Memory B cell (primary cell): Measurements from ENCODE around the gene PARVB.

Experiments
- ATAC-seq: fragments of 150-1000 bp; cut with Tn5 transposase; 2 replicates; pipeline ENCODE4 v1.10.0; 2021; ENCODE audit warnings: low read depth, mild to moderate bottlenecking, moderate library complexity
- DNase-seq, 2 donors: peaks; one replicate each; pipeline ENCODE4 v3.0.0; 2022; ENCODE audit warnings: low spot score in 2 of 2
- H3K27ac Mint-ChIP-seq: one replicate; pipeline ENCODE4 v1.8.0; 2022; ENCODE audit warnings: mild to moderate bottlenecking, moderate library complexity, mixed read lengths
- H3K27me3 Mint-ChIP-seq: one replicate; pipeline ENCODE4 v1.8.0; 2022; ENCODE audit warnings: mixed read lengths
- H3K36me3 Mint-ChIP-seq: one replicate; pipeline ENCODE4 v1.8.0; 2022; ENCODE audit warnings: mild to moderate bottlenecking, mixed read lengths
- H3K4me1 Mint-ChIP-seq: one replicate; pipeline ENCODE4 v1.8.0; 2022; ENCODE audit warnings: mixed read lengths
- H3K4me3 Mint-ChIP-seq: one replicate; pipeline ENCODE4 v1.8.0; 2022; ENCODE audit warnings: mild to moderate bottlenecking, moderate library complexity, mixed read lengths
- H3K9me3 Mint-ChIP-seq: one replicate; pipeline ENCODE4 v1.8.0; 2022; ENCODE audit warnings: mixed read lengths

PARVB gene, protein sequence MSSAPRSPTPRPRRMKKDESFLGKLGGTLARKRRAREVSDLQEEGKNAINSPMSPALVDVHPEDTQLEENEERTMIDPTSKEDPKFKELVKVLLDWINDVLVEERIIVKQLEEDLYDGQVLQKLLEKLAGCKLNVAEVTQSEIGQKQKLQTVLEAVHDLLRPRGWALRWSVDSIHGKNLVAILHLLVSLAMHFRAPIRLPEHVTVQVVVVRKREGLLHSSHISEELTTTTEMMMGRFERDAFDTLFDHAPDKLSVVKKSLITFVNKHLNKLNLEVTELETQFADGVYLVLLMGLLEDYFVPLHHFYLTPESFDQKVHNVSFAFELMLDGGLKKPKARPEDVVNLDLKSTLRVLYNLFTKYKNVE

DNA sequence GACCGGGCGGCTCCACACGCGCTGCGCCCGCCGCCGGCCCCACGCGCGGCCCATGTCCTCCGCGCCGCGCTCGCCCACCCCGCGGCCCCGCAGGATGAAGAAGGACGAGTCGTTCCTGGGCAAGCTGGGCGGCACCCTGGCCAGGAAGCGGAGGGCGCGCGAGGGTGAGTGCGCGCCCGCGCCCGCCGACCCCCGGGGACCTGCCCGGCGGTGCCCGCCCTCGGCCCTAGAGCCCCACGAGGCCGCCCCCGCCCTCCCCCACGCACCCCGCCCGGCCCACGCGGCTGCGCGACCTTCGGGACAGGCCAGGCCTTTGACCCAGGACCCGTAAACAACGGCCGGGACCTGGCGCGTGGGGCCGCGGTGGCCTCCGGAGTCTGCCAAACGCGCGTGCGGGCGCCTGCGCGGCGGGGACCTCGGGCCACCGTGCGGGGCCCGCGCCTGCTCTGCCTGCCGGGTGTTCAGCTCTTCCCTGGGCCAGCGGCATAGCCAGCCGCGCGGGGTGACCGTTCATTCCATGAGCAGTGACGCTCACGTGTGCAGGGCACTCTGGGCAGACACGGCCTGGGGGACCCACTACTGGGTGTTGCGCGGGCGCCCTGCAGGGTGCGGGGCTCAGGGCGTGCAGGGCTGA lies at the start of gene PARVB:
Gene PARVB, plus strand, starts transcription at position 15 of the 634 bp plus-strand sequence. Its CDS starts 38 bp downstream, at position 53.
- H3K36me3 Mint-ChIP-seq, result no peaks in the 10 kb centered on the region
- peaks cover 49% of the 10 kb centered on the region for H3K4me1 Mint-ChIP-seq
- no peaks in the 10 kb centered on the region for H3K9me3 Mint-ChIP-seq
- ATAC-seq, result peak; percentile 1
- peak within 1 kb of the TSS; percentile 99 for H3K27ac Mint-ChIP-seq
- H3K4me3 Mint-ChIP-seq, result peak within 1 kb of the TSS; percentile 92
- H3K27me3 Mint-ChIP-seq, result no peaks in the 10 kb centered on the region
- DNase-seq, result peak; percentile 30 to 63

DNA sequence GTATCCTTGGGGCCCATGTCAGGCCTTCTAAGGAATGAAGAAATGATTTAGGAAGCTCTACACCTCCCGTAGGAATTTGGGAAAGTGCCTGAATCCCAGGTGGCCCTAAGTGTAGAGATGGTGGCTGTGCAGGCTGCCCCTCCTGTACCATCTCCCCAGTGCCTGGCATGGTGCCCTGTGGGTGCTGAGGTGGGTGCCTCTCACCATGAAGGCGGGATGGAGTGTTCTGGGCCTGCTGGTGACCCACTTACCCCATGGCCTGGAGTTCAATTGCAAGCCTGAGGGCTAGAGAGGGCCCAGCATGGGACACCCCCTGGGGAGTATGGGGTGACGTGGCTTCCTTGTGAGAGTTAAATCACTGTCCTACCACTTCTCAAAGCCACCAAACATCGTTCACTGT lies 49.1 kb upstream of the PARVB start:
- no peaks in the 10 kb centered on the region for H3K27me3 Mint-ChIP-seq
- DNase-seq, result no peak
- no peak overlapping the region for H3K4me3 Mint-ChIP-seq
- no peaks in the 10 kb centered on the region for H3K4me1 Mint-ChIP-seq
- H3K27ac Mint-ChIP-seq, result no peak overlapping the region
- peaks cover 35% of the 10 kb centered on the region for H3K36me3 Mint-ChIP-seq
- H3K9me3 Mint-ChIP-seq, result no peaks in the 10 kb centered on the region
- ATAC-seq, result no peak

DNA sequence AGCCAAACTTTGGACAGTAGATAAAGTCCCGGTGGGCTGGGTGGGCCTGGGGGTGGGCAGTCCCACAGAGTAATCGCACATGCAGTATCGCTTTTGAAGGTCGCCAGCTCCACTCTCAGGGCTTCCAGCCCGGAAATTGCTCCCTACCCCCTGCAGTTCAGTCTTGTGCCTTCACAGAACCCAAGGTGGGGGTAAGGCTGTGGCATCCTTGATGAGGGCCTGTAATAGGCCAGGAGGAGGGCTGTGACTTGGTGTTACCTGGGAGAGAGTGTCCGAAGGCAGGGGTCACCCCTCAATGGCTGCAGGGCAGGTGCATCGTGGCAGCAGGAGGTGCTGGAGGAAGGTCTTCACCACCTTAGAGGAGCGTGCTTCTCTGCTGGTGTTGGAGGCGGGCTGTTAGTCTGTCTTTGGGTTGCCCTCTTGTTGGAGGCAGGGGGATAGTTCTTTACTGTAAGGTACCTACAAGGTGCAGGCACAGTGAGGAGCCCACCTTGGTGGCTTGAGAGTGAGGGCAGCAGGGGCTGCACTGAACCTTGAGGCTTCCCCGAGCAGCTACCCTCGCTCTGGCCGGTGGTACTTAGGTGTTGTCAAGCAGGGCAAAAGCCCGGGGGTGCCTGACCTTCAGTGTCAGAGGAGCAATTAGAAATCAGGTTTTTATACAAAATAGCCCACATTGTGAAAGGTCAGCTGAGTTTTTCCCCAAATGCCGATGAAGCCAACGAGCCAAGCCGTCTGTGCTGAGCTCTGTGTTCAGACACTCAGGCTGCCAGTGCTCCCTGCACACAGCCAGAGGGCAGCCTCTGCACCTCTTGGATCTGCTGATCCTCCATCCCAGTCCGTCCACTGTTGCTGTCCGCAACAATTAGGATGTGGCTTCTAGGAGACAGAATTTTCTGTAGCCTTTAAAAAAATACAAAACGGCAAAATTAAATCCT lies 47.0 kb upstream of the PARVB start:
- DNase-seq (no peak), ATAC-seq (no peak)
- peaks cover 37% of the 10 kb centered on the region for H3K36me3 Mint-ChIP-seq
- no peaks in the 10 kb centered on the region for H3K27me3 Mint-ChIP-seq
- no peak overlapping the region for H3K27ac Mint-ChIP-seq
- H3K4me3 Mint-ChIP-seq, result no peak overlapping the region
- H3K4me1 Mint-ChIP-seq, result no peaks in the 10 kb centered on the region
- H3K9me3 Mint-ChIP-seq, result no peaks in the 10 kb centered on the region

DNA sequence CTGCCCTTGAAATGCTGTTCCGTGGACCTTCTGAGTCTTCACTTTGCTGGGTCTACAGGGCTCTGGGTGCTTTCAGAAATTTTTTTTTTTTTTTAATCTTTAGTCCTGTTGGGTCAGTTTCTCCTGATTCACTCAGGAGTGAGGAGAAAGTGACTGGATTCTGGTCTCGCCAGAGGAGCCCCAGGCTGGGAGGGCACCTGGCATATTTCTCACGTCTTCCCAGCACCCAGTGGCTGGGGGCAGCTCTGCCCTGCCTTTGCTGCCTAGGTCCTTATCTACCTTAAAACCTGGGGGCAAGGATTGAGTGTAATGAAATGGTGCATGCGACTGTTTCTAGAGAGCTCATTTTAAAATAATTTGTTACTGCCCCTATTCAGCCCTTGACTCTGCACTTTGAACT lies 45.5 kb upstream of the PARVB start:
- no peak for ATAC-seq
- Mint-ChIP-seq H3K4me3 (no peak overlapping the region), H3K27me3 (no peaks in the 10 kb centered on the region), H3K9me3 (no peaks in the 10 kb centered on the region), H3K4me1 (no peaks in the 10 kb centered on the region), H3K27ac (no peak overlapping the region), H3K36me3 (peaks cover 38% of the 10 kb centered on the region)
- no peak for DNase-seq

DNA sequence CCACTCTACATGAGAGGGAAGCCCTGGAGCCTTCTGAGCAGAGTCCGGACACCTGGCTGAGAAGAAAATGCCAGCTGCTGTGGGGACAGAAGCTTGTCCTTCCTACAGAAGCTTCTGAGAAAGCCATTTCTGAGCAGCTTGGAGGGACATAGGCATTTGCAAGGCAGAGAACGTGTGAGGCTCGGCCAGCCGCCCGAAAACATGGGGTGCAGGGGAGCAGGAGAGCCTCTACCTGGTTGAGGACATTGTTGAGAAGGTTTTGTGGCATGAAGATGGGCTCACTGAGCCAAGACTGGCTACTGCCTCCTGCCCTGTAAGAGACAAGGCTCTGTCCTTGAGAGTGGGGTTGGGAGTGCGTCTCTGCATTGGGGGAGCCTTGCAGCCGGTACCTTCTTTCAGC lies 43.5 kb upstream of the PARVB start:
- DNase-seq, result no peak
- Mint-ChIP-seq H3K27ac (no peak overlapping the region), H3K4me3 (no peak overlapping the region), H3K27me3 (no peaks in the 10 kb centered on the region), H3K36me3 (peaks cover 39% of the 10 kb centered on the region), H3K9me3 (no peaks in the 10 kb centered on the region), H3K4me1 (no peaks in the 10 kb centered on the region)
- ATAC-seq, result no peak

DNA sequence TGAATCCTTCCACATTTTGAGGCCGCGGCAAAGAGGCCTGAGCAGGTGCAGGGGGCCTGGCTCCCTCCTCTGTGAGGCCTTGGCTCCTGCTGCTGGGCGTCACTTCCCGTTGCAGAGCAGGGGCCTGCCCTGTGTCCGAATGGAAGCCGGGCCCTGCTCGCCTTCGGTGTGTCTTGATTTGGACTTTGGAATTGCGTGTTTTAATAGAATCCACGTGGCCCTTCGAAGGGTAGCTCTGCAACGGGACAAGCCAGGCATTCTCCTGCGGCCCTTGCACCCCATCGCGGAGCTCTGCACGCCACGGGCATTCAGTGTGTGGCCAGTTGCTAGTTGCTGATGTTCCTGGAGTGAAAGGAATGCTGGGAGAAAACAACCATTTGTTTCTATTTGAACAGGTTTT lies 43.1 kb upstream of the PARVB start:
- H3K4me1 Mint-ChIP-seq, result no peaks in the 10 kb centered on the region
- peaks cover 35% of the 10 kb centered on the region for H3K36me3 Mint-ChIP-seq
- no peak overlapping the region for H3K4me3 Mint-ChIP-seq
- H3K9me3 Mint-ChIP-seq, result no peaks in the 10 kb centered on the region
- no peak overlapping the region for H3K27ac Mint-ChIP-seq
- ATAC-seq, result no peak
- no peak for DNase-seq
- no peaks in the 10 kb centered on the region for H3K27me3 Mint-ChIP-seq

DNA sequence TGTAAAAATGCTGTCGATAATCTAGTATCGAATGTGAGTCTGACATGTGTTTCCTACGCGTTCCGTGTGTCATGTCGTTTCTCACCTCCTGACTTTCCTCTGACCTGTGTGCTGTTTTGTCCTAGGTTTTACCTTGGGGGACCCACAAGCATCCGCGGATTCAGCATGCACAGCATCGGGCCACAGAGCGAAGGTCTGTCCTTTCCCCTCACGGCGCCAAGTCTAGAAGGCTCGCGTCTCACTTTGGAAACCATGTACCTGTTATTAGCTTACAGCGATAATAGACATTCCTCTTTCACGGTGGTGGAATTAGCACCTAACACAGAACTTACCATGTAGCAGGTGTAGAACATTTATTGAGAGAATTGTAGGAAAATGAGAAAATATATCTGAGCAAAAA lies 40.3 kb upstream of the PARVB start:
- H3K4me3 Mint-ChIP-seq, result no peak overlapping the region
- H3K36me3 Mint-ChIP-seq, result peaks cover 34% of the 10 kb centered on the region
- no peaks in the 10 kb centered on the region for H3K9me3 Mint-ChIP-seq
- H3K27me3 Mint-ChIP-seq, result no peaks in the 10 kb centered on the region
- DNase-seq (no peak), ATAC-seq (no peak)
- H3K4me1 Mint-ChIP-seq, result peaks cover 2% of the 10 kb centered on the region
- H3K27ac Mint-ChIP-seq, result no peak overlapping the region

DNA sequence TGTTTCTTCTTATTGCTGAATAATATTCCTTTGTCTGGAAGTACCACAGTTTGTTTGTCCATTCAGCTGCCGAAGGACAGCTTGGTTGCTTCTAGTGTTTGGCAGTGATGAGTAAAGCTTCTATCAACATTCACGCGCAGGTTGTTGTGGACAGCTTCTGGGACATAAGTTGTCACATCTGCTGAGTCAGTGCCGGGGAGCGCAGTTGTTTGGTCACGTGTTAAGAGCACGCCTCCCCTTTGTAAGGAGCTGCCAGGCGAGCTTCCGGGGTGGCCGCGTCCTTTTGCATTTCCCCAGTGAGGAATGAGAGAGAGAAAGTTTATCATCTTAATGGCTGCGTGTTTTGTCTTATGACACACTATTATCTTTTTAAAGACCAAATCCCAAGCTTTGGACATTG lies 38.6 kb upstream of the PARVB start:
- peaks cover 2% of the 10 kb centered on the region for H3K4me1 Mint-ChIP-seq
- no peaks in the 10 kb centered on the region for H3K27me3 Mint-ChIP-seq
- H3K36me3 Mint-ChIP-seq, result peaks cover 29% of the 10 kb centered on the region
- no peak overlapping the region for H3K27ac Mint-ChIP-seq
- DNase-seq (no peak), ATAC-seq (no peak)
- no peak overlapping the region for H3K4me3 Mint-ChIP-seq
- no peaks in the 10 kb centered on the region for H3K9me3 Mint-ChIP-seq

DNA sequence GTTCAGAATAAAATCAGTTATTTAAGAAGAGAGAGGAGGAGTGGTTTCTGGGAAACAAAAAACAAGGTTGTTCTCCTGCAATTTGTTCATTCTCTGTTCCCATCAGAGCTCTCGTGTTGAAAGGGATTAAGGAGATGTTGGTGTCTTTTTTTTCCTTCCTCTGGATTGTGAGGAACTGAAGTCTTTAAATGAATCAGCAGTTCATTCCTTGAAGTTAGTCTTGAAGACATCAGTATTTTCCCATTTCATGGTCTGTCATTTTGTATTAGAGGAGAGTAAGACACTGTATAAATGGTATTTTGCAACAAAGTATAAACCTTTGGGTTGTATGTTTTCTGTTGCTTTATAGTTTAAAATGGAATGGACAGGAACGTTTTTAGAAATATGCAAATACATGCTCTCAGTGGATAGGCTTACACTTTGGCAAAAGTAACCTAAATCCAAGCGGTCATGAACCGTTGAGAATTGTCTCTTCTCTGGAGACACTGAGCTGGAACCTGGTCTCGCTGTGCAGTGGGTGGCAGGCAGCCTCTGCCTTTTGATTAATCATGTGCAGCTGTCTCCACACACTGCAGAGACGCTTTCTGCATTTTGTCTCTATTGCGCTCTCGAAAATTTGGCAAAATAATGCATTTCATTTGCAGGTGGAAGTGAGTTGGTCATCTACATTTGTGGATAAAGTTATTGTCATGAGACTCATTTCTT lies 35.8 kb upstream of the PARVB start:
- ATAC-seq, result no peak
- DNase-seq, result no peak
- no peak overlapping the region for H3K27ac Mint-ChIP-seq
- H3K4me1 Mint-ChIP-seq, result peaks cover 7% of the 10 kb centered on the region
- H3K9me3 Mint-ChIP-seq, result no peaks in the 10 kb centered on the region
- peaks cover 39% of the 10 kb centered on the region for H3K36me3 Mint-ChIP-seq
- no peak overlapping the region for H3K4me3 Mint-ChIP-seq
- no peaks in the 10 kb centered on the region for H3K27me3 Mint-ChIP-seq

DNA sequence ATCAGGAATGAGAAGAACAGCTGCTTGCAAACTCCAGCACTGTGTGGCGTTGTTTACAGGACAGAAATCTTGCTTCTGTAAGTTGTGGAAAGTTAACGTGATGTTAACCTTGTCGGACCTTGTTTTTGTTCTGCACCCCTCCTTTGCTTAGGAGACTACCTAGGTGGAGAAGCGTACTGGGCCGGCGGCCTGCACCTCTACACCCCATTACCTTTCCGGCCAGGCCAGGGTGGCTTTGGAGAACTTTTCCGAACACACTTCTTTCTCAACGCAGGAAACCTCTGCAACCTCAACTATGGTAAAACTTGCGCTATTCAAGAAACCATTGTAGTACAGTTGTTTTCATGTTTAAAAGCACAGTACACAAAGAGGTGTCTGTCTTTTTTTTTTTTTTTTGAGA lies 35.1 kb upstream of the PARVB start:
- Mint-ChIP-seq H3K4me3 (no peak overlapping the region), H3K36me3 (peaks cover 35% of the 10 kb centered on the region)

DNA sequence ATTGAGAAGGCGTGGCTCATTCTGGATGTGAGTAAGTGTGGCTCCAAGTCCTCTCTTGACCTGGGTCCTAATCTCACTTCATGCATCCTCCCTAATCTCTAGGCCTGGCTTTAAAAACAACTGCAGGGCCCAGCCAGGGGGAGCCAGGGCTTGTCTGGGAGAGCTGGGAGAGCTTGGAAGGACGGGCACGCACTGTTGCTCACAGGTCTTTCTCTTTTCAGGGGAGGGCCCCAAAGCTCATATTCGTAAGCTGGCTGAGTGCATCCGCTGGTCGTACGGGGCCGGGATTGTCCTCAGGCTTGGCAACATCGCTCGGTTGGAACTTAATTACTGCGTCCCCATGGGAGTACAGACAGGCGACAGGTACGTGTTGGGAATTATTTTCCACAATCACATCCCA lies 34.1 kb upstream of the PARVB start:
- H3K27ac Mint-ChIP-seq, result no peak overlapping the region
- H3K4me1 Mint-ChIP-seq, result peaks cover 14% of the 10 kb centered on the region
- H3K9me3 Mint-ChIP-seq, result no peaks in the 10 kb centered on the region
- no peaks in the 10 kb centered on the region for H3K27me3 Mint-ChIP-seq
- H3K36me3 Mint-ChIP-seq, result peaks cover 35% of the 10 kb centered on the region
- ATAC-seq (no peak), DNase-seq (no peak)
- no peak overlapping the region for H3K4me3 Mint-ChIP-seq

More for the DNA sequence above, 35.1 kb upstream of the PARVB start:
- H3K4me1 Mint-ChIP-seq, result peaks cover 12% of the 10 kb centered on the region
- no peak for ATAC-seq
- DNase-seq, result no peak
- peak overlapping the region; percentile 3 for H3K27ac Mint-ChIP-seq
- no peaks in the 10 kb centered on the region for H3K27me3 Mint-ChIP-seq
- H3K9me3 Mint-ChIP-seq, result no peaks in the 10 kb centered on the region

DNA sequence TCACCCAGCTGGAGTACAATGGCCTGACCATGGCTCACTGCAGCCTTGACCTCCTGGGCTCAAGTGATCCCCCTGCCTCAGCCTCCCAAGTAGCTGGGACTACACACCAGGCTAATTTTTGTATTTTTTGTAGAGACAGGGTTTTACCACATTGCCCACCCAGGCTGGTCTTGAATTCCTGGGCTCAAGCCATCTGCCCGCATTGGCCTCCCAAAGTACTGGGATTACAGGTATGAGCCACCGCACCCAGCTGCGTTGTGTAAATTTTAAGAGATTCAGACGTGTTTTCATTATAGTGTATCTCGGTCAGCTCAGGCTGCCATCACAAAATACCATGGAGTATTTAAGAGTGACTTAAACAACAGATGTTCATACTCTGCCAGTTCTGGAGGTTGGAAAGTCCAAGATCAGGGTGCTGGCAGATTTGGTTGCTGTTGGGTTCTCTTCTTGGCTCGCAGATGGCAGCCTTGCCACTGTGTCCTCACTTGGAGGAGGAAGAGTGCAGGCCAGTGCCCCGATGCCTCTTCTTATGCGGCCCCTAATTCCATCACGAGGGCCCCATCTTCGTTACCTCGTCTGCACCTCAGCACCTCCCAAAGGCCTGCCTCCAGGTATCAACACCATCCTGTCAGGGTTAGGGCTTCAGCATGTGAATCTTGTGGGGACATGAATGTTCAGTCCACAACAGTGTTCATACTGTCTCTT lies 32.6 kb upstream of the PARVB start:
- no peak for ATAC-seq
- peak overlapping the region; percentile 53 for H3K27ac Mint-ChIP-seq
- peaks cover 26% of the 10 kb centered on the region for H3K4me1 Mint-ChIP-seq
- H3K4me3 Mint-ChIP-seq, result no peak overlapping the region
- peaks cover 32% of the 10 kb centered on the region for H3K36me3 Mint-ChIP-seq
- DNase-seq, result no peak
- H3K27me3 Mint-ChIP-seq, result no peaks in the 10 kb centered on the region
- H3K9me3 Mint-ChIP-seq, result no peaks in the 10 kb centered on the region

DNA sequence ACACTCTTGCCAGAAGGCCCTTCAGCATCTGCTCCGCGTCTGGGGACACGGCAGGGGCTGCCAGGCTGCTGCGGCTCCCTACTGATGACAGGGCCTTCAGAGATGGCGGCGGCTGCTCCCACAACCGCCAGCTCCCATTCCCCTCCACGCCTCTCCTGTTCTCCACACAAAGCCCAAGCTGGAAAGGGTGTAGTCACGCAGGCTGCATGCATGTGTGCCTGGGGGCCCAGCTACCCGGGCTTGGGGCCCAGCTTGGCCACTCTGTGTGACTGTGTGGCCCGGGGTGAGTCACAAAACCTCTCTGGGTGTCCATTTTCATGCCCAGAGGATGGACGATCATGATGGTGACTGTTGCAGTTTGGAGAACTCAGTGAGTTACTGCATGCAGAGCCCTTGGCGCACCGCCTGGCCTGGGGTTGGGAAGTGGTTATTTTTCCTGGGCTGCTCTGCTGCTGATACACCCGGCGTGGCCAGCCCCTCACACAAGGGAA lies 31.7 kb upstream of the PARVB start:
- Mint-ChIP-seq H3K27me3 (no peaks in the 10 kb centered on the region), H3K4me3 (no peak overlapping the region), H3K9me3 (no peaks in the 10 kb centered on the region), H3K4me1 (peaks cover 32% of the 10 kb centered on the region), H3K27ac (peak overlapping the region; percentile 14), H3K36me3 (peaks cover 30% of the 10 kb centered on the region)
- ATAC-seq (no peak), DNase-seq (no peak)
